ENCODE measurements around the gene SLC7A6. TPM values are rescaled to one million over a fixed set of nuclear protein-coding genes. Genes with fewer than 3 reads are reported as not detected.

The SLC7A6 gene
- total RNA-seq, 4 donors from 2014 or later: 23.4 to 55.6 (median 37.4) TPM

- TF ChIP-seq POLR2A (IDR thresholded peaks at IDR 0.05) (no peak), CTCF (IDR thresholded peaks at IDR 0.05) (no peak)
- intact Hi-C loops (cut with DNase I; ENCODE audit: low total_unique reads): no loop called here
- H3K4me3 ChIP-seq (ENCODE audit: low read depth, poor library complexity, severe bottlenecking): no peak overlapping the region
- no peak for DNase-seq (ENCODE audit: low spot score in 2 of 2)
- 94% methylated on average over 4 of the region's 4 CpGs for WGBS, 2 donors
These were observed 10.6 kb upstream of the SLC7A6 start for GRCh38 chr16:68253721-68254120.

GRCh38 chr16:68255712-68256111, 8.6 kb upstream of the SLC7A6 start:
- 92 to 94% methylated on average over 18 of the region's 18 CpGs for WGBS, 2 donors
- TF ChIP-seq POLR2A (IDR thresholded peaks at IDR 0.05): no peak
- no peak for TF ChIP-seq CTCF (IDR thresholded peaks at IDR 0.05)
- DNase-seq (ENCODE audit: low spot score in 2 of 2): no peak
- no peak overlapping the region for H3K4me3 ChIP-seq (ENCODE audit: low read depth, poor library complexity, severe bottlenecking)
- intact Hi-C loops (cut with DNase I; ENCODE audit: low total_unique reads): no loop called here

- intact Hi-C loops (cut with DNase I; ENCODE audit: low total_unique reads): no loop called here
- no peak overlapping the region for H3K4me3 ChIP-seq (ENCODE audit: low read depth, poor library complexity, severe bottlenecking)
- 55 to 68% methylated on average over 5 to 6 of the region's 6 CpGs for WGBS, 2 donors
- TF ChIP-seq CTCF (IDR thresholded peaks at IDR 0.05) (no peak), POLR2A (IDR thresholded peaks at IDR 0.05) (no peak)
- no peak for DNase-seq (ENCODE audit: low spot score in 2 of 2)
These were observed 6.9 kb upstream of the SLC7A6 start for GRCh38 chr16:68257251-68257905.

GRCh38 chr16:68257906-68258800, 6.2 kb upstream of the SLC7A6 start:
- DNase-seq (ENCODE audit: low spot score in 2 of 2): no peak
- TF ChIP-seq POLR2A (IDR thresholded peaks at IDR 0.05) (no peak), CTCF (IDR thresholded peaks at IDR 0.05) (no peak)
- no peak overlapping the region for H3K4me3 ChIP-seq (ENCODE audit: low read depth, poor library complexity, severe bottlenecking)
- 55 to 64% methylated on average over 11 of the region's 13 CpGs for WGBS, 2 donors
- intact Hi-C loops (cut with DNase I; ENCODE audit: low total_unique reads): no loop called here

GRCh38 chr16:68259007-68259825, 5.1 kb upstream of the SLC7A6 start:
- H3K4me3 ChIP-seq (ENCODE audit: low read depth, poor library complexity, severe bottlenecking): no peak overlapping the region
- TF ChIP-seq POLR2A (IDR thresholded peaks at IDR 0.05) (no peak), CTCF (IDR thresholded peaks at IDR 0.05) (no peak)
- intact Hi-C loops (cut with DNase I; ENCODE audit: low total_unique reads): no loop called here
- 90 to 94% methylated on average over 21 to 26 of the region's 27 CpGs for WGBS, 2 donors
- DNase-seq (ENCODE audit: low spot score in 2 of 2): no peak
